ENCODE measurements around the gene CDC26.
"Not testable (repeated sequence)": the region's sequence is repeated elsewhere in the genome, so short reads cannot be mapped to it uniquely, and the experiment has no call there.

Gene CDC26

DNA sequence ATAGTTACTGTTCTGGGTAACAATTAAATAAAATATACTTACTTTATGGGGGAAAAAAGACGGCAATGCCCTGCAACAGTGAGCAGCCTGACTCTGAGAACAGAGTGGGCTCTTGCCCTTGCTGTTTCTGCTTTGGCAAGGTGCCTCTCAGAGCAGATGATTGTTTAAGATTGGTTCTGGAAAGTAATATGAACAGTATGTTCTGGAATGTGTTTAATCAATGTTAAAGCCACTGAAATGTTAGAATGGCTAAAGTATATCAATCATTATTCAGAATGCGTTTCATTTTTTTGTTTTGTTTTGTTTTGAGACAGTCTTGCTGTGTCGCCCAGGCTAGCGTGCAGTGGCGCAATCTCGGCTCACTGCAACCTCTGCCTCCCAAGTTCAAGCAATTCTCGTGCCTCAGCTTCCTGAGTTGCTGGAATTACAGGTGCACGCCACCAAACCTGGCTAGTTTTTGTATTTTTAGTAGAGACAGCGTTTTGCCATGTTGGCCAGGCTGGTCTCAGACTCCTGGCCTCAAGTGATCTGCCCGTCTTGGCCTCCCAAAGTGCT is 39.6 kb downstream of the CDC26 start:
- DNase-seq: not testable (repeated sequence)

DNA sequence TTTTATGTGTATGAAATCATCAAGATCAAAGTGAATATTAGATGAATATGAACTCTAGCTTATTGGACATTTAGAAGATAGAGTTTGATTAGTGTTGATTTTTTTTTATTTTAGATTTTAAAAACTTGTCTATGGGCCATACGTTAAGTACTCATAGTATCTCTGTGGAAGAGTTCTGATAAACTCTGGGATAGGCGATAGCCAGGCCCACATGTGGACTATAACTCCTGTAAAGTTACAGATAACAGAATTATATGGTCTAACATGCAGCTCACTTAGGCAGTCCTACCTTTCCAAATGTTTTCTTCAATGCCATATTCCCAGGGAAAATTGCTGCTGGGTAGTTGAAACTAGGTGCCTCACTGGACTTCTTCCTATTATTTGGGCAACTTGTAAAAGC is 43.7 kb downstream of the CDC26 start:
- DNase-seq: no peak

DNA sequence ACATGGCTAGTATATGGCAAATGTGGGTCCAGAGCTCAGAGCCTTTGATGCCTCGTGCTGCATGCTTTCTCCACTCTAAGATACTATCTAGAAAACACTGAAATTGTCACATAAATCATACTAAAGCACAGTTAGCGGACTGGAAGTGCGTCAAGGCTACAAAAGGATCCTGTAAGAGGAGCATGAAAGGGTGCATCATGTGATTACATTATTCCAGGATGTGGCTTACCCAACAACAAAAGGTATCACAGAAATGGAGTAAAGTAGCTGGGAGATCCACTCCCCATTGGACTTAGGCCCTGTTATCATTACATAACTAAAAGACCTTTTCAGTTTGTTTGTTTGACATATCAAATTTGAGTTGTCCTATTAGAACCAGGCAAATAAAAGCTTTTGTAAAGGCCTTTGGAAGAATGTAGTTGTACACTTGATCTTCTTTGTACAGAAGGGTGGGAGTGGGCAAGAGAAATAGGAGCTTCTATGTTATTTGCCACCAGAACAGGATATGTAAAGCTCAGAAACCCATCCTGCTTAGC is 47.2 kb downstream of the CDC26 start:
- no peak for DNase-seq

DNA sequence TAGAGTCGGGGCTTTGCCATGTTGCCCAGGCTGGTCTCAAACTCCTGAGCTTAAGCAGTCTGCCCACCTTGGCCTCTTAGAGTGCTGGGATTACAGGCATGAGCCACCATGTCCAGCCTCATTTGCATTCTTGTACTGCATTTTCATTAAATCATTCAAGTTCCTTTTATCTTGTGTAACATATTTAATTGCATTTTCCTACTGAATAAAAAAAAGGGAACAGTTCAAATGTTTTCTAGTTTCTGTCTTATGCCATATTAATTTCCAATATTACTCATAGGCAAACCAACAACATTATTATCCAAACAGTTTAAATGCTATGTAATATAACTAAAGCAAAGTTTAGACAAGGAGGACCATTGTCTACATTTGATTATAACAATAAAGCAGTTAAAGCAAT is 47.9 kb downstream of the CDC26 start:
- no peak for DNase-seq

DNA sequence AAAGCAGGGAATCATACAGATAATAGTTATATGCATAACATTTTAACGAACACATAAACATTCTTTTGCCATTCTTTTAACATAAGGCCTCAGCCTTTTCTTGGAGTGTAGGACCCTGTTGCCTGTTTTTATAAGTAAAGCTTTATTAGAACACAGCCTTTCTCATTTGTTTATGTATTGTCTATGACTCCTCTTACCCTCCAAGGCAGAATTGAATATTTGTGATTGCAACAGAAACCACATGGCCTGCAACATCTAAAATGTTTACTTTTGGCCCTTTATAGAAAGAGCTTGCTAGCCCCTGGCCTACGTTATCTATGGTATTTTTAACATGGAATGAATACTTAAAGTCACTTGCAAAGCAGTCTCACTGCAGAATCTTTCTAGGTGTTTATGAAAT is 51.4 kb downstream of the CDC26 start:
- DNase-seq: no peak

DNA sequence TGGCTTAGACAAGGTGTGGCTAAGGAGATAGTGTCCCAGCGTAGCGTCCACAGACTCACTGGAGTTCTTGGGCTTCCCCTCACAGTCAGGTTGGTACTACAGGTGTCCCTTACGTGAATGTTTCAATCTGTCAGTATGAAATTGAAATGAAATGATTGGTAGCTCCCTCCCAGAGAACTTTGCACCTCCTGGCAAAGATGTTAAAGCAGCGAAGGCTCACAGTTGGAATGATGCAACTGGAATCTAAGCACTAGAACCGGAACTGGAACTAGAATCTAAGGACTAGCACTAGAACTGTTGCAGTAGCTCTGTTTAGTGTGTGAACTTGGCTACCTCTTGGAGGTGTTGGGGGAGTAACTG is 52.9 kb downstream of the CDC26 start:
- DNase-seq: no peak

DNA sequence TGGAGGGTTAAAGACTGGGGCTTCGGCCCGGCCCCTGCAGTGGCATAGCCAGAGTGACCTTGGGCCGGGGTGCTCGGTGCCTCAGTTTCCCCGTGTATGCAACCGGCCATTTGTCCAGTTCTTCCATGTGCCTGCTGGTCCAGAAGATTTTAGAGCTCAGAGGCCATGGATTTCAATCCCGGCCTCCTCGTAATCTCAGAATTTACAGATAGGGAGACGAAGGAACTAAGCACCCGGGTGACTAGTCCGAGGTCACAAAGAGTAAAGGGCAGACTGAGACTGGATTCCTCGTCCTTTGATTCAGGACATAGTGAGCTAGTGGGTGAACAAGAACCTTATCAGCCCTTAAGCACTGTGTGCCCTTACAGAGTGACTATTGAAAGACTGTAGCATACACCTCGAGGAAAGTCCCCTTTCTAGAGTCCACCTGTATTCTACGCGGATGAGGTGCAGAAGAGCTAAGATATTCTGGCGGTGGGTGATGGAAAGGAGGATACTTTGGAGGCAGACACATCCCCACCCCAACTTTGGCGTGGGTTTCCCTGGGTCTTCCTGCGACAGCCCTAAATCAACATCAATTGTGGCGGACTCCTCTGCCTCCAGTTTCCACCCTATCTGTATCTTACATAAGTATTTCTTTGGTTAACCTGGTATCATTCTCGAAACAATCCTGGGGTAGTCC is 53.4 kb downstream of the CDC26 start:
- DNase-seq: peak; percentile 39

DNA sequence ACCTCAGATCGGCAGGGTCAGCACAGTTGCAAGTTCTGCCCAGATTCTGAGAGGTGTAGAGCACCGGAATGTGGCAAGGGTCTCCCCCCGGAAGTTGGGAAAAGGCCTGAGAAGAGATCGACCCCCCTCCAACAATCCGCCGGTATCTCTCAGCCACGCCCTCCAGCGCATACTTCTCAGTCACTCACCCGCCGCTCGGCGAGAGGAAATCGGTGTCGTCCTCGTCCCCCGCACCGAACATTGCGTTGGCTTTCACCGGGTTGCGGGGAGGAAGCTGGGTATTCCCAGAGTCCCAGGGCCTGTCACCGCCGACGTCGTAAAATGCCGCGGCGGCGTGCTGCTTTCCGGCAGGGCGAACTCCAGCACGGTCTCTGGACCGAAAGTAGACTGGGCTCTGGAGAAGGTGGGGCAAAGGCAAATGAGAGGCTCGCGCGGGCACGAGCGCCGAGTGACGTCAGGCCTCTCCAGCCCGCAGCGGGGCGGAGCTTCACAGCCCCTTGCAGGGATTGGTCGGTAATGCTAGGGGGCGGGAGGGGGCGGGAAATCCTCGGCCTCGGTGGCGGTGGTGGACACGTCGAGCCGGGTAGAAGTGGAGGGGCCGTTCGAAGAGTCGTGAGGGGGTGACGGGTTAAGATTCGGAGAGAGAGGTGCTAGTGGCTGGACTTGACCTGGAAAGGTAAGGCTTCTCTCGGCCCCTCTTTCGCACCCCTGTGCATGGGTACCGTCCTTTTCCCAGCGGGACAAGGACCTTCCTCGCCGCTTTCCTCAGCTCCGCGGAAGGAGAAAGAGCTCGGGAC is 54.2 kb downstream of the CDC26 start, which contains the start of the genes FKBP15 and SLC31A1:
TSS of gene FKBP15 (minus strand) at position 275 of the 797 bp plus-strand sequence. CDS start at position 241, 34 bp downstream.
TSS of gene SLC31A1 (plus strand) at position 542 of the 797 bp plus-strand sequence. CDS start 34,605 bp downstream, outside the sequence.
- DNase-seq: peak; percentile 98

DNA sequence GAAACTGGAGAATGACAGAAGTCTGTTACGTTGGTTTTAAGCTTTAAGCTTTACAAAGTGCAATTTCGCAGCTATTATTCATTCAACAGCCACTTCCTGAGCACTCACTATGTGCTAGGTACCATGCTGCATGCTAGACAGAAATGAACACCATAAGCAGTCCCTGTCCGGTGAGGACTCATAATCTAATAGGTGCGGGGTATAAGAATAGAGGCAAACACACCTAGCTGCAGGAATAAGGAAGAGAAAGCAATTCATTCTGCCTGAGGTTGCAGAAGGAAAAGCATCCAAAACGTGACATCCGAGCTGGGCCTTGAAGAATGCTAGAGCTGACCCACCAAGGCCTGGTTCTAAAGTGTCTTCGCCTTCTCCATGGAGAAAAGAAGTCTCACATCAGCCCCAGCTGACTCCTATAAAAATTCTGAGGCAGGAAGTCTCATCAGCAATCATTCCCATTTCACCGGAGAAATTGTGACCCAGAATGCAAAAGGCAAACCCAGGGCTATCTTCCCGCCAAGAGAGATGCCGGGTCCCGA is 54.8 kb downstream of the CDC26 start:
- no peak for DNase-seq

DNA sequence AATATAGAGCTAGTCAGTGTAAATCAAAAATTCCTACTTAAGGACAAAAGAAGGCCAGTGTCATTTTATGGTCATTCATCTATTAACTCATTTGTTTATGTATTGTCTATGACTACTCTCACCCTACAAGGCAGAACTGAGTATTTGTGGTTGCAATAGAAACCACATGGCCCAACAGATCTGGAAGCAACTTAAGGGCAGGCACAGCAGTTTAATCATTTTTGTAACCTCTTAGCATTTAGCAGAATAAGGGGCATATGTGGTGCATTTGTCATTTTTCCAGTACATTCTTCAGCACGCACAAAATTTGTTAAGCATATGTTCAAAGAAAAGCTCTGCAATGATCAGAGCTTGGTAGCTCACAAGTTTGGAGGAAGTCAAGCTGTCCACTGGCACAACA is 55.4 kb downstream of the CDC26 start:
- DNase-seq: no peak

DNA sequence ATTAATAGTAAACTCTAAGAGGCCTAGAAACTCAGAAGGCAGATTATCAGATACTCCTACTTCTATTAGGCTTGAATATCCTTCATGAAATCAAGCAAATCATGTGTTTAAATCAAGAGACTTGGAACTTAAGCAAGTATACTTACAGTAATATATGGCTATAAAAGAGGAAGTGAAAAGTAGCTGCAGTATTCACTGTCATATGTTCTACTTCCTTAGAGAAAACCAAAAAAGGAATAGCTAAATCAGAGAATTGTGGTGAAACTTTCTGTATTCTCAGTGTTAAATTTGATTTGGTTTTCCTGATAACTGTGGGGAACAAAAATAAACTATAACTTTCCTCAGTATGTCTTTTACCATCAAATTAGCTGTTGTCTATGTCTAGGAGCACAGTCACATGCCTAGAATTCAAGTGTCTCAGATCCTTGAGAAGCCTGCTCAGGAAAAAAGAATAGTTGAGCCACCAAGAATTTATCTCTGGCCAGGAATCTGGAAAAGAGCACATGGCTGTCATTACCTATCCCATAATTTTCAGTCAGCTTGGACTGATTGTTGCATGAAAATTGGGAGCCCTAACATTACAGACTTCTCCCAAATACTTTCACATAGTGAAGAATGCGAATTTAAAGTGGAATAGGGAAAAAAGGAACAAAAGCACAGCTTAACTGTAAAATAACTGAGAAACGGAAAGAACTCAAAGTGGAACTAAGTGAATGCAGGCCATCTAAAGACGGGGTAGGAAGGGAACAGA is 56.0 kb downstream of the CDC26 start:
- no peak for DNase-seq

All from DMS79 treated with DMSO at 0.1 percent for 48 hours (cell line).